Testis (tissue), 3 donors: ENCODE measurements around the gene ZNF84. TPM values are rescaled to one million over a fixed set of nuclear protein-coding genes. Genes with fewer than 3 reads are reported as not detected.

Experiments
- DNase-seq: peaks from one replicate; pipeline ENCODE4 v3.0.0-alpha.2; 2019
- H3K27ac ChIP-seq, 2 donors: fragments of 200-600 bp; sonication (generic); one replicate each; pipeline ENCODE4 v1.5.1; 2019
- H3K27me3 ChIP-seq: fragments of 200-600 bp; sonication (generic); one replicate; pipeline ENCODE4 v1.5.1; 2019
- H3K36me3 ChIP-seq: fragments of 200-600 bp; sonication (generic); one replicate; pipeline ENCODE4 v1.5.1; 2017; ENCODE audit warnings: low read depth; ENCODE audit errors: missing control alignments
- H3K4me1 ChIP-seq: fragments of 200-600 bp; sonication (generic); one replicate; pipeline ENCODE4 v1.5.1; 2019
- H3K4me3 ChIP-seq, 2 donors: fragments of 200-600 bp; sonication (generic); one replicate each; pipeline ENCODE4 v1.5.1; 2017 to 2019
- H3K9me3 ChIP-seq: fragments of 200-600 bp; sonication (generic); one replicate; pipeline ENCODE4 v1.5.1; 2017
- POLR2A ChIP-seq: fragments of 450-650 bp; IDR thresholded peaks from one replicate; pipeline ENCODE4 v1.6.1; 2017; ENCODE audit warnings: antibody characterized with exemption, mild to moderate bottlenecking, moderate library complexity
- WGBS, 2 donors: methylation state at CpG; one replicate each; pipeline ENCODE4 v1.1.5; 2018; 5-methylcytosine and 5-hydroxymethylcytosine counted together
- intact Hi-C: fragments of 100-400 bp; cut with DNase I; formaldehyde crosslinking; loops from one replicate; pipeline ENCODE4 v1.15.1; 2023; ENCODE audit warnings: low total_unique reads
- polyA plus RNA-seq: library from polyadenylated mRNA; stranded (reverse); fragments of 350-450 nt; fragmentation: Illumina TruSeq; extraction: RNeasy Lipid Tissue Mini Kit (QIAGEN cat#74804); gene quantifications from one replicate; pipeline ENCODE4 v1.2.3, GENCODE V29; 2014; ENCODE audit warnings: low read depth, low replicate concordance; ENCODE audit not compliant: insufficient read depth
- small RNA-seq, 2 donors: library from RNA; depleted of rRNA; stranded (forward); fragments of <200 nt; gene quantifications; one replicate each; pipeline ENCODE3, GENCODE V24; 2016
- total RNA-seq, 2 donors: library from RNA; depleted of rRNA; stranded (reverse); fragments of >200 nt; gene quantifications; one replicate each; pipeline ENCODE4 v1.2.3, GENCODE V29; 2016
- TF ChIP-seq, protein P1 (sequence below), 3 experiments: fragments of 450-650 bp in 2 of 3; fragments of 200-600 bp in 1 of 3; sonication (generic) in 1 of 3; IDR thresholded peaks; one replicate each; pipeline ENCODE4 v1.5.1; 2016 to 2019; ENCODE audit warnings: antibody characterized with exemption in 3 of 3, mild to moderate bottlenecking in 2 of 3, moderate library complexity in 1 of 3

ZNF84 gene
- total and polyA plus RNA-seq, 3 donors from 2014 or later, result 19.3 to 45.5 (median 37.2) TPM

GRCh38 chr12:133105620-133106019 lies 68.3 kb downstream of the ZNF84 start:
- WGBS, 2 donors, result 96% methylated on average over 3 of the region's 3 CpGs
- Histone ChIP-seq H3K4me1 (no peaks in the 10 kb centered on the region), H3K36me3 (no peaks in the 10 kb centered on the region), H3K27ac (no peak overlapping the region), H3K4me3 (no peak overlapping the region), H3K9me3 (no peaks in the 10 kb centered on the region), H3K27me3 (no peaks in the 10 kb centered on the region)
- no peak for DNase-seq
- intact Hi-C loops, result no loop called here
- TF ChIP-seq, protein P1, sequence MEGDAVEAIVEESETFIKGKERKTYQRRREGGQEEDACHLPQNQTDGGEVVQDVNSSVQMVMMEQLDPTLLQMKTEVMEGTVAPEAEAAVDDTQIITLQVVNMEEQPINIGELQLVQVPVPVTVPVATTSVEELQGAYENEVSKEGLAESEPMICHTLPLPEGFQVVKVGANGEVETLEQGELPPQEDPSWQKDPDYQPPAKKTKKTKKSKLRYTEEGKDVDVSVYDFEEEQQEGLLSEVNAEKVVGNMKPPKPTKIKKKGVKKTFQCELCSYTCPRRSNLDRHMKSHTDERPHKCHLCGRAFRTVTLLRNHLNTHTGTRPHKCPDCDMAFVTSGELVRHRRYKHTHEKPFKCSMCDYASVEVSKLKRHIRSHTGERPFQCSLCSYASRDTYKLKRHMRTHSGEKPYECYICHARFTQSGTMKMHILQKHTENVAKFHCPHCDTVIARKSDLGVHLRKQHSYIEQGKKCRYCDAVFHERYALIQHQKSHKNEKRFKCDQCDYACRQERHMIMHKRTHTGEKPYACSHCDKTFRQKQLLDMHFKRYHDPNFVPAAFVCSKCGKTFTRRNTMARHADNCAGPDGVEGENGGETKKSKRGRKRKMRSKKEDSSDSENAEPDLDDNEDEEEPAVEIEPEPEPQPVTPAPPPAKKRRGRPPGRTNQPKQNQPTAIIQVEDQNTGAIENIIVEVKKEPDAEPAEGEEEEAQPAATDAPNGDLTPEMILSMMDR (IDR thresholded peaks at IDR 0.05), result no peak
- no peak for TF ChIP-seq POLR2A

- H3K27me3 ChIP-seq, result no peaks in the 10 kb centered on the region
- no peak for DNase-seq
- no peak overlapping the region for H3K4me3 ChIP-seq
- no peaks in the 10 kb centered on the region for H3K4me1 ChIP-seq
- WGBS, 2 donors, result 96 to 97% methylated on average over 5 of the region's 5 CpGs
- no peaks in the 10 kb centered on the region for H3K36me3 ChIP-seq
- H3K9me3 ChIP-seq, result no peaks in the 10 kb centered on the region
- TF ChIP-seq, protein P1 (IDR thresholded peaks at IDR 0.05), result no peak
- TF ChIP-seq POLR2A, result no peak
- intact Hi-C loops, result no loop called here
- no peak overlapping the region for H3K27ac ChIP-seq
These were observed 68.9 kb downstream of the ZNF84 start for GRCh38 chr12:133106253-133106652.

GRCh38 chr12:133107121-133107520 lies 69.8 kb downstream of the ZNF84 start:
- no peak for DNase-seq
- no peaks in the 10 kb centered on the region for H3K27me3 ChIP-seq
- no peak overlapping the region for H3K27ac ChIP-seq
- H3K36me3 ChIP-seq, result no peaks in the 10 kb centered on the region
- intact Hi-C loops, result no loop called here
- no peak for TF ChIP-seq POLR2A
- TF ChIP-seq, protein P1 (IDR thresholded peaks at IDR 0.05), result no peak
- no peaks in the 10 kb centered on the region for H3K4me1 ChIP-seq
- H3K4me3 ChIP-seq, result no peak overlapping the region
- WGBS, 2 donors, result 94 to 98% methylated on average over 1 of the region's 1 CpG
- H3K9me3 ChIP-seq, result no peaks in the 10 kb centered on the region

DNA sequence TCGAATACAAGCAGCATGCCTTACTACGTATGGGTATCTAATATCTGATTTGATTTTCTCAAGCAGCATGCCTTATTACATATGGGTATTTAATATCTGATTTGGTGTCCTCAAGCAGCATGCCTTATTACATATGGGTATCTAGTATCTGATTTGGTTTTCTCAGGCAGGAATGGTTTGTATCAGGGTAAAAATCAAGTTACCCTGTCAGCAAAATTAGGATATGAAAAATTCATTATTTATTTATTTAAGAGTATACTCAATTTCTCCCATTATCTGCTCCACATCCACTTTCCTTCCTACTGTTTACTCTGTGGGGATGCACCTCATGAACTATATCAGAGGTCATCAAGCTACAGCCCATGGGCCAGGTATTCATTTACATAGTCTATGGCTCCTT lies 70.8 kb downstream of the ZNF84 start:
- Histone ChIP-seq H3K36me3 (no peaks in the 10 kb centered on the region), H3K9me3 (no peaks in the 10 kb centered on the region), H3K27ac (no peak overlapping the region), H3K4me1 (no peaks in the 10 kb centered on the region), H3K4me3 (no peak overlapping the region), H3K27me3 (no peaks in the 10 kb centered on the region)
- intact Hi-C loops, result no loop called here
- TF ChIP-seq, protein P1 (IDR thresholded peaks at IDR 0.05), result no peak
- TF ChIP-seq POLR2A, result no peak
- no peak for DNase-seq
- WGBS, 2 donors, result 93 to 95% methylated on average over 2 of the region's 2 CpGs

Small RNA genes lying within 50 kb of the gene (small RNA-seq; reads per million reads assigned to genes)
- gene RNU4ATAC12P, result 0 reads per million in 2 donors

Other genes starting within 250 kb of the ZNF84 start
- gene GOLGA3, start 208.6 kb upstream of the ZNF84 start, total RNA-seq, result 10 to 100 TPM; 72.3 to 95.2 TPM
- 30.4 TPM for gene GOLGA3, start 208.6 kb upstream of the ZNF84 start, polyA plus RNA-seq
- gene CHFR, start 149.9 kb upstream of the ZNF84 start, total RNA-seq, result 100 to 1,000 TPM in 1 of 2 donors, 10 to 100 TPM in 1; 89.6 to 100 TPM
- gene CHFR, start 149.9 kb upstream of the ZNF84 start, polyA plus RNA-seq, result 62.2 TPM
- gene ZNF605, start 81.2 kb upstream of the ZNF84 start, total RNA-seq, result 10 to 100 TPM; 13.4 to 14.6 TPM
- 3.2 TPM for gene ZNF605, start 81.2 kb upstream of the ZNF84 start, polyA plus RNA-seq
- 10 to 100 TPM; 24.2 to 26.9 TPM for gene ZNF26, start 51.1 kb upstream of the ZNF84 start, total RNA-seq
- gene ZNF26, start 51.1 kb upstream of the ZNF84 start, polyA plus RNA-seq, result 6.0 TPM
- 10 to 100 TPM; 28.0 to 33.9 TPM for gene ZNF140, start 43.4 kb downstream of the ZNF84 start, total RNA-seq
- gene ZNF140, start 43.4 kb downstream of the ZNF84 start, polyA plus RNA-seq, result 23.2 TPM
- gene ZNF891, start 92.8 kb downstream of the ZNF84 start, total RNA-seq, result 1 to 10 TPM; 4.8 to 7.2 TPM
- gene ZNF891, start 92.8 kb downstream of the ZNF84 start, polyA plus RNA-seq, result 1.6 TPM
- 10 to 100 TPM; 38.3 to 40.5 TPM for gene ZNF10, start 93.1 kb downstream of the ZNF84 start, total RNA-seq
- gene ZNF10, start 93.1 kb downstream of the ZNF84 start, polyA plus RNA-seq, result 20.4 TPM
- 10 to 100 TPM; 18.6 to 20.4 TPM for gene ZNF268, start 144.0 kb downstream of the ZNF84 start, total RNA-seq
- gene ZNF268, start 144.0 kb downstream of the ZNF84 start, polyA plus RNA-seq, result 6.9 TPM
- 10 to 100 TPM in 1 of 2 donors, 1 to 10 TPM in 1; 9.6 to 11.3 TPM for gene ANHX, start 198.4 kb downstream of the ZNF84 start, total RNA-seq
- 6.9 TPM for gene ANHX, start 198.4 kb downstream of the ZNF84 start, polyA plus RNA-seq